ENCODE data around the gene EVC2.

EVC2 gene, protein sequence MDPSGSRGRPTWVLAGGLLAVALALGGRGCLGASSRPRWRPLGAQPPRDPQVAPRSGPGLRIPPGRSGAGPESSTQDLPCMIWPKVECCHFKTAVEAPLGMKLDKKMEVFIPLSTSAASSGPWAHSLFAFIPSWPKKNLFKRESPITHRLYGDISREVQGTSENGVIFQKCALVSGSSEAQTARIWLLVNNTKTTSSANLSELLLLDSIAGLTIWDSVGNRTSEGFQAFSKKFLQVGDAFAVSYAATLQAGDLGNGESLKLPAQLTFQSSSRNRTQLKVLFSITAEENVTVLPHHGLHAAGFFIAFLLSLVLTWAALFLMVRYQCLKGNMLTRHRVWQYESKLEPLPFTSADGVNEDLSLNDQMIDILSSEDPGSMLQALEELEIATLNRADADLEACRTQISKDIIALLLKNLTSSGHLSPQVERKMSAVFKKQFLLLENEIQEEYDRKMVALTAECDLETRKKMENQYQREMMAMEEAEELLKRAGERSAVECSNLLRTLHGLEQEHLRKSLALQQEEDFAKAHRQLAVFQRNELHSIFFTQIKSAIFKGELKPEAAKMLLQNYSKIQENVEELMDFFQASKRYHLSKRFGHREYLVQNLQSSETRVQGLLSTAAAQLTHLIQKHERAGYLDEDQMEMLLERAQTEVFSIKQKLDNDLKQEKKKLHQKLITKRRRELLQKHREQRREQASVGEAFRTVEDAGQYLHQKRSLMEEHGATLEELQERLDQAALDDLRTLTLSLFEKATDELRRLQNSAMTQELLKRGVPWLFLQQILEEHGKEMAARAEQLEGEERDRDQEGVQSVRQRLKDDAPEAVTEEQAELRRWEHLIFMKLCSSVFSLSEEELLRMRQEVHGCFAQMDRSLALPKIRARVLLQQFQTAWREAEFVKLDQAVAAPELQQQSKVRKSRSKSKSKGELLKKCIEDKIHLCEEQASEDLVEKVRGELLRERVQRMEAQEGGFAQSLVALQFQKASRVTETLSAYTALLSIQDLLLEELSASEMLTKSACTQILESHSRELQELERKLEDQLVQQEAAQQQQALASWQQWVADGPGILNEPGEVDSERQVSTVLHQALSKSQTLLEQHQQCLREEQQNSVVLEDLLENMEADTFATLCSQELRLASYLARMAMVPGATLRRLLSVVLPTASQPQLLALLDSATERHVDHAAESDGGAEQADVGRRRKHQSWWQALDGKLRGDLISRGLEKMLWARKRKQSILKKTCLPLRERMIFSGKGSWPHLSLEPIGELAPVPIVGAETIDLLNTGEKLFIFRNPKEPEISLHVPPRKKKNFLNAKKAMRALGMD

DNA sequence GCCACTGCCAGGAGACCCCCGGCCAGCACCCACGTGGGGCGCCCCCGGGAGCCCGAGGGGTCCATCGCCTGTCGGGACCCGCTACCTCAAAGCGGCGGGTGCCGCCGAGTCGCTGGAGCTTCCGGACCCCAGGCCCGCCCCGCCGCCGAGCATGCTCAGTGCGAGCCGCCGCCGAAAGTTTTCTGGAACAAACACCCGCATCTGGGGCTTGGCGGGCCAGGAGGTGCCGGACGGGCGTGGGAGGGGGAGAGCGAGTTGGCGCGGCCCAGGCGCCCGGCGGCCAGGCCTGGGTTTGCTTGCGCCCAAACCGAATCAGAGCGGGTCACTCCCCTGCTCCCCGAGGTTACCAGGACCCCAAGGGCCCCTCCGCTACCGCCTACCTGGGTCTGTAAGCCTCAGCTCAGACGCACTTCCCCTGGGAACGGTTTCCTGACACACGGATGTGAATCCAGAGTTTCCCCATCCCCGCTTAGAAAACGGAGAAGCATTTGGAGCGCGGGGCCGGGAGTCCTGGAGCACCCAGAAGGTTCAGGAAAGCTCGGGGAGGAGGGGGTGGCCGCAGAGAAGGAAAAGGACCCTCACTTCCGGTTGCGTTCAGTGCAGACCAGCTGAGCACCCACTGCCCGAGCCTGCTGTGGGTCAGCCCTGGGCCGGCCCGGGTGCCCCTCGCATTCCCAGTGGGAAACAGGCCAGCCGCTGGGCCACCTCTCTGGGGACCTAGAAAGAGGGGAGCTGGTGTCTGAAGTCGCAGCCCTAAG lies at the start of gene EVC2:
Gene EVC2 (minus strand): TSS at position 111 of the 758 bp plus-strand sequence. CDS start 46 bp downstream, at position 65.
- DNase-seq (ENCODE audit: low read depth): no peak

GRCh38 chr4:5757954-5758353 lies 49.6 kb upstream of the EVC2 start:
- DNase-seq (ENCODE audit: low read depth): no peak

DNA sequence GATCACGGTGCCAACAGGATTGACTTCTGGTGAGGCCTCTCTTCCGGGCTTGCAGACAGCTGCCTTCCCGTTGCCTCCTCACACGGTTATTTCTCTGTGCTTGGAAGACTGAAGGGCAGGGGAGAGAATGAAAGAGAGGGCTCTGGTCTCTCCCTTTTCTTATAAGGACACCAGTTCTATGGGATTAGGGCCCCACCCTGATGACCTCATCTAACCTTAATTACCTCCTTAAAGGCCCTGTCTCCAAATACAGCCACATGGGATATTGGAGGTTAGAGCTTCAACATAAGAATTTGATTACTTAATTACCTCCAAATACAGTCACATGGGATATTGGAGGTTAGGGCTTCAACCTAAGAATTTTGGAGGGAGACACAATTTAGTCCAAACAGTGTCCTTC lies 49.2 kb upstream of the EVC2 start:
- DNase-seq (ENCODE audit: low read depth): no peak

DNA sequence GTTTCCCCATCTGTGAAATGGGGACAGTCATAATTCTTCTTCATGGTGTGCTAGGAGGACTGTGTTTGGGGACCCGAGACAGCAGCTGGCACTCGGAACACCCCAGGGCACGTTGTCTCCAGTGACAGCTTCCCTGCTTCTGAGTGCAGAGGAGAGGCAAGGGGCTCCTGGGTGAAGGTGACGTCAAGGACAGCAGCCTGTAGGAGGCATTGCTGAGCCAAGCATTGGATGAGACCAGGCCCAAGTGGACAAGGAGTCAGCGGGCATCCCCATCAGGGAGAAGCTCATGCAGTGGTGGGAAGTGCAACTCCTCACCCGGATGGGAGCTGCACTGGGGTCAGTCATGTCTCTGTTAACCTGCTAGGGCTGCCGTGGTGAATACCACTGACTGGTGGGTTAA lies 48.7 kb upstream of the EVC2 start:
- no peak for DNase-seq (ENCODE audit: low read depth)

DNA sequence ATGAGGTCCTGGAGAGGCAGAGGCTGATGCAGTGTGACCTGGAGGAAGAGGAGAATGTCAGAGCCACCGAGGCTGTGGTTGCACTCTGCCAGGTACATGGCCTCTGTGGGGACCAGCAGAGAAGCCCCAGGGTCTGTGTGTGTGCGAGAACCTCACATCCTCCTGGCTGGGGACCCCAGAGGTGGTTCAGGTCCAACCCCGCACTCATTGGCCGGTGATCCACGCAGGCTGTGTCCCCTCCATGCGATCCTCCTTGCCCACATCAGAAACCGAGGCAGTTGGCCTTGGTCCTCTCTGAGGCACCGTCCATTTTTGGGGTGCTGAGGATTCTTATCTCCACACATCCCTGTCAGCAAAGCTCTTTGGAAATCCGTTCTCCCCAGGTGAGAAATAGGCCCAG lies 47.9 kb upstream of the EVC2 start:
- DNase-seq (ENCODE audit: low read depth): no peak

DNA sequence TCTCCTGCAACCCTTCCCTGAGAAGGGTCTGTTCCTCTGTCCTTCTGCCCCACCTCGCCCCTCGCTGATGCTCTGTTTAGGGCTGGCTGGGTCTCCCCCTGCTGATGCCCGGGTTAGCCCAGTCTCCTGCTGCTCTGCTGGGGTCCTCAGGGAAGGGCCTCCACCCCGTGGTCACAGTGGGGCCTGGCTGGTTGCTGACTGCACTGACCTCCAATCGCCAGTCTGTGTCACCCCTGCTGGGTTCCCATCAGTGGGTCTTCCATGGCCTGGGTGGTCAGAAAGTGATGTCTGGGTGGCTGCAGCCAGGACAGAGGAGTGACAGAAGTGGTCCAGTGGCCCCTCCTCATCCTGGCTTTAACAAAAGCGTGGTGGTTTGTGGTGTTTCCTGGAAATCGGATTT lies 47.3 kb upstream of the EVC2 start:
- DNase-seq (ENCODE audit: low read depth): no peak

DNA sequence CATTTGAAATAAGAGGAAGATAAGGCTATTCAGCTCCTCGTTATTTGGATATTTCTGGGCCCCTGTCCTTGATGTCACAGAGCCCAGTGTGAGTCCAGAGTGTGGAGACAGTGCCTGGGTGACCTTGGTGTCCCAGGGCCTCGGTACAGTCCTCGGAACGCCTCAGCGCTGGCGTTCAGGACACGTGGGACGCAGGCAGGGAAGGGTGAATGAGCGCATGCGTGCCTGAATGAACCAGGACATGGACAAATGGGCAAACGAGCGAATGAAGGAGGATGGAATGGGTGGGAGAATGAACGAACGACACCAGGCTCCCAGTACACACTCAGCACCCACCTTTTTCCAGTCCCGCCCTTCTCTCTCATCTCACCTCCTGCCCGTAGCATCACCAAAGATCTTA lies 46.8 kb upstream of the EVC2 start:
- no peak for DNase-seq (ENCODE audit: low read depth)

DNA sequence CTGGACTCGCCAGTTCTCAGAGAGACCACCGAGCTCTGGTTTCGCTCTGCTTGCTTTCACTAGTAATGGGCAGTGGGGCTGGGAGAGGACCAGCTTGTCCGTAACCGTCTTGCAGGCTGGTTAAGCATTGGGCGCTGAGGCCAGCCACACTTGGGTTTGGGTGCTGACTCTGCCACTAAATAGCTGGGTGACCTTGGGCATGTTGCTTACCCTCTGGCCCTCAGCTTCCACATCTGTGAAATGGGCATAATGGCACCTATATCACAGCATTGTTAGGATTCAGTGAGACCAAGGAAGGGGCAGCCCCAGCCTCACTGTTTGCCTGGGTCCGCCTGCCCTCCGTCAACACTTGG lies 46.1 kb upstream of the EVC2 start:
- no peak for DNase-seq (ENCODE audit: low read depth)

GRCh38 chr4:5753766-5754528 lies 45.6 kb upstream of the EVC2 start:
- peak; percentile 90 for DNase-seq (ENCODE audit: low read depth)

GRCh38 chr4:5753366-5753765 lies 45.0 kb upstream of the EVC2 start:
- DNase-seq (ENCODE audit: low read depth): no peak

DNA sequence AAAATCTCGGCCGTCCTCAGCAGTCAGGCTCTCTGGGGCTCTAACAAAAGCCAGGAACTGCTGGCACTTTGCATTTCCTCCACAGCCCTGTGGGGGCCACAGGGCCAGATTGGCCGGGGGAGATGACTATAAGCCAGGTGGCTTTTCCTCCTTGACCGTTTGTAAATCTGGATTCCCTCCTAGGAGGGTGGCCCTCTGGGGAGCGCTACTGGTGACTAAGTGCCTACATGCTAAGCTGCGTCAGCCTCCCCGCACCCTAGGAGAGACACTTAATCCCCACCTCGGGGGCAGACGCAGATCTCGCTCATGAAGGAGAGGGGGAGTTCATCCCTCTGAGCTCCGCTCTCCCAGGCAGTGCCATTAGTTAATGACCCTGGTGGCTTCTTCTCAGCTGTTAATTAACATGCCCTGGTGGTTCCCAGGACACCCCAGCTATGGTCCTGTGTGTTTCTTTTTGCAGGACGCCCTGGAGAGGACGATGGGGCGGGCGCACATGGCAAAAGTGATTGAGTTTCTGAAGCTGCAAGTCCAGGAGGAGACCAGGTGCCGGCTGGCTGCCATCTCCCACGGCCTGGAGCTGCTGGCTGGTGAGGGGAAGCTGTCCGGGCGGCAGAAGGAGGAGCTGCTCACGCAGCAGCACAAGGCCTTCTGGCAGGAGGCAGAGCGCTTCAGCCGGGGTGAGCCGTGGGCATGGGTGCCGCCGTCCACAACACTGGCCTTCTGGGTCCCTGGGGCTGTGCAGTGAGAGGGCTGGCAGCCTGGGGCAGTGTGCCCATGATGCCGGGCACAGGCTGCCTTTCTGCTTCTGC lies 44.2 kb upstream of the EVC2 start:
- peak; percentile 70 for DNase-seq (ENCODE audit: low read depth)

DNA sequence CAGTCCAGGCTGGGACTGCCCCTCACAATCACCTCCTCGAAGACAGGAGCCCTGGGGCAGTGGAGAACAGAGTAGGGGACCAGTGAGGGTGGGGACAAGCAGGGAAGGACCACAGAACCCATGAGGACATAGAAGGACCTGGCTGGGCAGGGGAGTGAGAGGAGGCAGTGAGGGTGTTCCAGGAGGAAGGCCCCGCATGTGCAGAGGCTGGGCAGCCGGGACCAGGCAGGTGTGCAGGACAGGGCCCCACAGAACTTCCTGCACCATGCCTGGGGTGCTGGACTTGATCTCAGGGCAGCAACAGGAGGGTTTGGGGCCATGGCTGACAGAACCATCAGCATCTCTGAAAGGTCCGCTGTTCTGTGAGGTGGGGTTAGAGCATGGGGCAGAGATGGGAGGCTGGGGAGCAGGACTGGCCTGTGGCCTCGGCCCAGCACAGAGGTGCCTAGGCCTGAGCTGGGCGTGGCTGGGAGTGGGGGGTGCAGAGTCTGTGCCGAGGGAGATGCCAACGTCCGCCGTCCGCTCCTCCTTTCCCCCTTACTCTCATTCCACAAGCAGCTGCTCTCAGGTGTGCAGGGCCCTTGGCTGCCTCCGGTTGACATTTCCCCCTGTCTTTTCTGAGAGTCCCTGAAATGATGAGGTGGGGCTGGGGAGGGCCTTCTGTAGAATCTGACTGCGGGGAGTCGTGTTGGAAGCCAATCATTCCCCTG lies 43.5 kb upstream of the EVC2 start:
- DNase-seq (ENCODE audit: low read depth): no peak

GRCh38 chr4:5750946-5751665 lies 42.7 kb upstream of the EVC2 start:
- no peak for DNase-seq (ENCODE audit: low read depth)

- peak; percentile 63 for DNase-seq (ENCODE audit: low read depth)
These were observed 41.9 kb upstream of the EVC2 start for GRCh38 chr4:5750052-5750945.

GRCh38 chr4:5749568-5749967 lies 41.2 kb upstream of the EVC2 start:
- no peak for DNase-seq (ENCODE audit: low read depth)

GRCh38 chr4:5747738-5748375 lies 39.5 kb upstream of the EVC2 start:
- peak; percentile 96 for DNase-seq (ENCODE audit: low read depth)
